SHP77 (cell line): ENCODE data around the gene CDK6.

Experiments used
- DNase-seq, 2 experiments: peaks; one replicate each; lab custom pipeline; 2025; lab: John Stamatoyannopoulos, UW

The CDK6 gene

DNA sequence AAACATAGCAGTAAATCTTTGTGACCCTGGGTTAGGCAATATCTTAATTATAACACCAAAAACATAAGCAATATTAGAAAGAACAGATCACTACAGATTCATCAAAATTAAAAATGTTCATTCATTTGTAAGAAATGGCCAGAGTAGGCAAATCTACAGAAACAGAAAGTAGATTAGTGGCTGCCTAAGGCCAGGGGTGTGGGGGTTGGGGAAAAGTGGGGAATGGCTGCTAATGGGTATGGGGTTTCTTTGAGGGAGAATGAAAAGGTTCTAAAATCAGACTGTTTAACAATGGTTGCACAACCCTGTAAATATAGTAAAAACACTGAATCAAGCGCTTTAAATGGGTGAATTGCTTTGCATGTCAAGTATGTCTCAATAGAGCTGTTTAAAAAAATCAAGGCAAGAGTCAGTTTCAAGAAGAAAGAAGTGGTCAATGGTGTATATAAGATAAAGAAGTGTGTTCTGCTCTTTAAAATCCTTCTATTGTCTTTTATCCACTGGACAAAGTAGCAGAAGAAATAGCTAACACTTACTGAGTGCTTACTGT is 42.6 kb downstream of the CDK6 start:
- DNase-seq: no peak

- no peak for DNase-seq
Observed at GRCh38 chr7:92790992-92791391, 45.4 kb downstream of the CDK6 start.

GRCh38 chr7:92788559-92789183 is 47.7 kb downstream of the CDK6 start:
- DNase-seq: no peak

DNA sequence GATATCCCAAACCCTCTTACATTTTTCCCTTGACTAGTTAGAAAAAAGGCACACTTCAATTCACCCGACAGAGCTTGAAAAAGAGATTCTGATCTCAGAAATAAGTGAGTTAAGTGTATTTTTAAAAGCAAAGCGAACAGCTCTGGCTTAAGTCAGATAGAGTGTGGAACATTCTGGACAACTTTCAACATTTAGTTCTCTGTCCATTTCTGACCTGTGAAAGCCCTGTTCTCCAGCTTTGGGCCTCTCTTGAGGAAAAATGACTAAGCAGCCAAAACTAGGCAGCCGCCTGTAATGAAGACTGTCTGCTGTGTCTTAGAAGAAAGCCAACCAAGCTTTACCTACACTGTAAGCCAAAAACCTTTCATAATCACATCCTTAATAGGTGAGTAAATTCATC is 50.5 kb downstream of the CDK6 start:
- DNase-seq: no peak

DNA sequence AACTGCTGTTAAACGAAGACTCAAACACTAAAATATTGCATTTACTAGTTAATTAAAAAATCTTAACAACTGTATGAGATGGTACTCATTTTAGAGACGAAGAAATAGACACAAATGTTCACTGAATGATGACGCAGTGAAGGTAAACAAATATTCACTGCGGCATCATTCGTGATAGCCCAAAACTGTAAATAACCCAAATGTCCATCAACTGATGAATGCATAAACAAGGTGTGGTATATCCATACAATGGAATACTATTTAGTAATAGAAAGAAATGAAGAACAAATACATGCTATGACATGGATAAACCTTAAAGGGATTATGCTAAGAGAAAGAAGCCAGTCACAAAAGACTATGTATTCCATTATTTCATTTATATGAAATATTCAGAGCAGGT is 51.4 kb downstream of the CDK6 start:
- no peak for DNase-seq

- DNase-seq: no peak
Observed at GRCh38 chr7:92783260-92784201, 52.8 kb downstream of the CDK6 start.

DNA sequence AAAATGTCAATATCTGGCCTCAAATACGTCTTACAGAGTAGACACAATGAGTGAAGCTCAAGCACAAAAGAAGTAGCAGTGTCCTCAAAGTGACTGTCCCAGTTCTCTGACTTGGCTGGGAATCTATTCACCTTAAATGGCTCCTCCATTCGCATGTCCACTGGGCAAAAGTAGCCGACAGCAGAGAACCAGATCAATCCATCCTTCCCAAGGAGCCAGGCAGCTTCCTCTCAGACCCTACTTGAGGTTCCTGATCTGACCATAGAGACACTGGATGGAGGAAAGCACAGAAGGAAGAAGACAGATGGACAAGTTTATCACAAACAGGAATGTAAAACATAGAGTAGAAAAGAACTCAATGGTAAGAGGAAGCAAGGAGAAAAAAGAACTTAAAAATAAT is 53.5 kb downstream of the CDK6 start:
- no peak for DNase-seq

DNA sequence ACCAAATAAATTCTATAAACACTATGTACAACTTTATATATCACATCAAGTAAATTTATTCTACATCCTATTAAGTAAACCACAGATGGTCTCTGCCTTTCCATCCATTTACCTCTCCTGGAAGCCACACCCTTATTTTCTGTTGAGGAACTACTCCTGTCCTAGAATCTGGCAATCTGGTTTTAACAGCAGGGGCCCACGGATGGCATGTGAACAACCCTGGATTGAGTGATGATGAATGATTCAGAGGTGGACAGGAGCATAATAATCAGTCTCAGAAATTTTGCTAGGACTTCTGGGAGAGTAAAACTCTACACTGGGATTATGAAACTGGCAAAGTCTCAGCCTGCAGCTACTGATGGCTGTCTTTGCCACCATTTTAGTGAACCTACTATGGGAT is 54.1 kb downstream of the CDK6 start:
- DNase-seq: no peak

- DNase-seq: no peak
Observed at GRCh38 chr7:92781117-92781720, 55.2 kb downstream of the CDK6 start.

- no peak for DNase-seq
Observed at GRCh38 chr7:92778972-92779371, 57.4 kb downstream of the CDK6 start.

DNA sequence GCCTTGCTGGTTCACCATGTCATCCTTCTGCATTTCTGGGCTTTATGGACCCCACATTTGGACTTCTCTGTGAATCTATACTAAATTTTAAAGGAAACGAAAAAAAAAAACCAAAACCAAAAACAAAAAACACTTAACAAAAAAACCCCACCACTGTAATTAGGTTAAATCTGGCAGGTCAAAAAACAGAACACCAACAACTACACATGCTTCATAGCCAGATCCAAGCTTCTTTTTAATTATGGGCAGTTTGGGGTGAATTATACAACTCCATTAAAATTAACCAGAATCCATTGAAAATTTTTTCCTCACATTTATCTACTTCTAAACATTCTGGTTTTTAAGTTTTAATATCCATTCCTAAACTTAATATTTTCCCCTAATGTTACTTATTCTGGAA is 58.4 kb downstream of the CDK6 start:
- no peak for DNase-seq

GRCh38 chr7:92773808-92774207 is 62.6 kb downstream of the CDK6 start:
- DNase-seq: no peak

GRCh38 chr7:92769844-92770243 is 66.5 kb downstream of the CDK6 start:
- no peak for DNase-seq

- DNase-seq: no peak
Observed at GRCh38 chr7:92769394-92769699, 67.0 kb downstream of the CDK6 start.

DNA sequence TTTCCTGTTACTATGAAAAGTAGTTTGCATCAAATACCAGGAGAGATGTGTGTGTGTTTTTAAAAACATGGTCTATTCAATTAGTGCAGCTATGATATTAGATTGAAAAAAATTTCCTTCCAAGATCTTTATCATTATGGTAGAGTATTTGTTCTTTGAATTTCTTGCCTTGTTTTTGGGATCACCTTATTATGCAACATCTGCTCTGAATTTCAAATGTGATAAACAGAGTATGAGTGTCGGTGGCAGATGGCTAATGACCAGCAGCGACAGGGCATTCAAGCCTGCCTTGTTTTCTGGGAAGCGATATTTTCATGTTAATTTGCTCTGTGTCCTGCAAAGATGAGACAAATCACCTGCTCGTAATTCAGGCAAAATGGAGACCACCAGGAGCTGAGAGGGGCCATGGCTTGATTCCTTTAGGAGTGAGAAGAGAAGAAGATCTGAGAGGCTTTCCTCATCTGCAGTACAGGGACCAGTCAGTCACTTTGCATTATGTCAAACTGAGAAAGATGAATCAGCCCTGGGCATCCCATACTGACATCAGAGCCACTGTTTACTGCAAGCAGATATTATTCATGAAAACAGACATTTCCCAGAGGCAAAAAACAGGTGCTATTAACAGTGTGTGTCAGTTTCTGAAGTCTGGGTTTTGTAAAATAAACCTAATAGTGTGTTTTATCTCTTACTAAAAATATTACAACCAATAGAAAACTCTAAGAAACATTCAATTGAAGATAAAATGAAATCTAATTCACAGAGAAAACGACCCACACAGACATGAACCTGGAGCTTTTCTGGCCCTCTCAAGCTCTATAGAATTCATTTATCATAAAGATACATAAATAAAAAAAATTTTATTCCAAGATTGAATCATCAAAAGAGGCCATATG is 67.6 kb downstream of the CDK6 start:
- DNase-seq: peak in 1 of 2 experiments; percentile 4

DNA sequence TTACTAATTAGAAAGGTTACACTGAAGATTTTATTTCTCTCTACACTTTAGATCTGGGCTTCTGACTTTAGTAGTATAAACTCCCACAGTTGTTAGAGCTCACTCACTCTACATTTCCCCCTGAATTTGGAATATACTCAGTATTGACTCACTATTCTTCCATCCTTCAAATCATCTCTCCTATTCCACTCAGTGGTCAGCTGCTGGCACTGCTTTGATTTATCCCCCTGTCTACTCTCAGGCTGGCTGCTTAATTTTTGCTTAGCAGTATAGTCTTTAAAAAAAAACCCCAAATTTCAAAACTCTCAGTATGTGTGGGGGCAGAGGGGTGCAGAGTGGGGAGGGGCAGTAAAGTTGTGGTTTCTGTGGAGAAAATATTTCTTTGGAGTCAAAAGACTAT is 68.9 kb downstream of the CDK6 start:
- DNase-seq: no peak

GRCh38 chr7:92766461-92767003 is 69.8 kb downstream of the CDK6 start:
- DNase-seq: no peak

- DNase-seq: no peak
Observed at GRCh38 chr7:92765725-92766124, 70.6 kb downstream of the CDK6 start.

DNA sequence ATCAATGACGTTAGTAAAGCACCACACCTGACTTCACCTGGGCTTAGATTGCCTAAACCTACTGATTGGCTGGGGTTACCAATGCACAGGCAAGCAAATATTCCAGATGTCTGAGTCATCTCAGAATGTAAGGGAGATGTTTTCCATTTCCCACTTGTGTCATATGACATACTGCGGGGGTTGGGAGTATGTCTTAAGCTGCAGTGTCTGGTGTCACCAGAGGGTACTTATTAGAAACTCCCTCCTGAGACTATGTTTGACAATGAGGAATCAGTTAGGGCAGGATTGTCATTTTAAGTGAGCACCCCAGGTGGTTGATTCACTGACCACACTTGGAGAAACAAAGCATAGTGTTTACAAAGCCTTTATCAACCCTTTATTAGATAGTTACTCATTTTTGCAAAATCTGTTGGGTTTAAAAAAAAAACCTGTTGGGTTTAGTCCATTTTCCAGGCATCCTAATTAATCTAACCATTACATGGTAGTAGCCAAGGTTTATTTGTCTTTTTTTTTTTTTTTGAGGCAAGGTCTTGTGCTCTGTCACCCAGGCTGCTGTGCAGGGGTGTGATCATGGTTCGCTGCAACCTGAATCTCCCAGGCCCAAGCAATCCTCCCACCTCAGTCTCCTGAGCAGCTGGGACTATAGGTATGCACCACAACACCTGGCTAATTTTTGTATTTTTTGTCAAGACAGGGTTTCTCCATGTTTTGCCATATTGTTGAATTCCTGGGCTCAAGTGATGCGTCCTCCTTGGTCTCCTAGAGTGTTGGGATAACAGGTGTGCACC is 72.5 kb downstream of the CDK6 start:
- peak in 1 of 2 experiments; percentile 10 for DNase-seq

GRCh38 chr7:92762851-92763250 is 73.5 kb downstream of the CDK6 start:
- no peak for DNase-seq
